Measurements from ENCODE around the gene ZP3.

DNA sequence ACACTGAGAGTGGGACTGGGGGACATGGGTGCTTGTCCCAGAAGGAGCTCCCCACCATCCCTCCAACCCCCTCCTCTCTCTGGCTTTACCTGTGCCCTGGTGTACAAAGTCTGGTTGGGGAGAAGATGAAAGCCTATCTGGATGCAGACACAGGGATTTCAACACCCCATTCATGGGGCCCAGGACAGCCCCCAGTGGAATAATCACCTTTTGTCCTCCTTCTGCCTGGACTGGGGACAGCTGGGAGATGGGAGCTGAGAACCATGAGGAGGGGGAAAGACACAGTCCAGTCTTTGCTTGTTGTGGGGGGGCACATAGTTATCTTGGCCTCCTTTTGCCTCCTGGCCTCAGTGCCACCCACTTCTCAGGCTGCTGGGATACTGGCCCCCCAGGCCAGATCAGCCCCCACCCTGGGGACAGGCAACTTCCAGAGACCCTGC lies 16.6 kb upstream of the ZP3 start:
- TF ChIP-seq CTCF (IDR thresholded peaks at IDR 0.05) (no peak), POLR2AphosphoS5 (IDR thresholded peaks at IDR 0.05) (no peak)
